ENCODE measurements around the gene PLXNA4.

PLXNA4 gene

DNA sequence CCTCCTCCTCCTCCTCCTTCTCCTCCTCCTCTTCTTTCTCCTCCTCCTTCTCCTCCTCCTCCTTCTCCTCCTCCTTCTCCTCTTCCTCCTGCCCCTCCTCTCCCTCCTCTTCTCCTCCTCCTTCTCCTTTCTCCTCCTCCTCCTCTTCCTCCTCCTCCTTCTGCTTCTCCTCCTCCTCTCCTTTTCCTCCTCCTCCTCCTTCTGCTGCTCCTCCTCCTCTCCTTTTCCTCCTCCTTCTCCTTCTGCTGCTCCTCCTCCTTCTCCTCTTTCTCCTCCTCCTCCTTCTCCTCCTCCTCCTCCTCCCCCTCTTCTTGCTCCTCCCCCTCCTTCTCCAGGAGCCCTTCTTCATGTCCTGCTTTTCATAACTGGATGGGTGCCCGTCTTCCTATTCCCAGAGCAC is 12.2 kb downstream of the PLXNA4 start:
- no peak for DNase-seq

DNA sequence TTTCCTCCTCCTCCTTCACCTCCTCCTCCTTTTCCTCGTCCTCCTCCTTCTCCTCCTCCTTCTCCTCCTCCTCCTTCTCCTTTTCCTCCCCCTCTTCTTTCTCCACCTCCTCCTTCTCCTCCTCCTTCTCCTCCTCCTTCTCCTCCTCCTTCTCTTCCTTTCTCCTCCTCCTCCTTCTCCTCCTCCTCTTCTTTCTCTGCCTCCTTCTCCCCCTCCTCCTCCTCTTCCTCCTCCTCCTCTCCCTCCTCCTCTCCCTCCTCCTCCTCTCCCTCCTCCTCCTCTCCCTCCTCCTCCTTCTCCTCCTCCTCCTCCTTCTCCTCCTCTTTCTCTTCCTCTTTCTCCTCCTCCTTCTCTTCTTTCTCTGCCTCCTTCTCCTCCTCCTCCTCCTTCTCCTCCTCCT is 13.6 kb downstream of the PLXNA4 start:
- DNase-seq, result no peak

DNA sequence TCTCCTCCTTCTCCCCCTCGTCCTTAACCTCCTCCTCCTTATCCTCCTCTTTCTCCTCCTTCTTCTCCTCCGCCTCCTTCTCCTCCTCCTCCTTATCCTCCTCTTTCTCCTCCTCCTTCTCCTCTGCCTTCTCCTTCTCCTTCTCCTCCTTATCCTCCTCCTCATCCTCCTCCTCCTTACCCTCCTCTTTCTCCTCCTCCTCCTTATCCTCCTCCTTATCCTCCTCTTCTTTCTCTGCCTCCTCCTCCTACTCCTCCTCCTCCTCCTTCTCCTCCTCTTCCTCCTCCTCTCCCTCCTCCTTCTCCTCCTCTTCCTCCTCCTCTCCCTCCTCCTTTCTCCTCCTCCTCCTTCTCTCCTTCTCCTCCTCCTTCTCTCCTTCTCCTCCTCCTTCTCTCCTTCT is 14.5 kb downstream of the PLXNA4 start:
- DNase-seq, result no peak

DNA sequence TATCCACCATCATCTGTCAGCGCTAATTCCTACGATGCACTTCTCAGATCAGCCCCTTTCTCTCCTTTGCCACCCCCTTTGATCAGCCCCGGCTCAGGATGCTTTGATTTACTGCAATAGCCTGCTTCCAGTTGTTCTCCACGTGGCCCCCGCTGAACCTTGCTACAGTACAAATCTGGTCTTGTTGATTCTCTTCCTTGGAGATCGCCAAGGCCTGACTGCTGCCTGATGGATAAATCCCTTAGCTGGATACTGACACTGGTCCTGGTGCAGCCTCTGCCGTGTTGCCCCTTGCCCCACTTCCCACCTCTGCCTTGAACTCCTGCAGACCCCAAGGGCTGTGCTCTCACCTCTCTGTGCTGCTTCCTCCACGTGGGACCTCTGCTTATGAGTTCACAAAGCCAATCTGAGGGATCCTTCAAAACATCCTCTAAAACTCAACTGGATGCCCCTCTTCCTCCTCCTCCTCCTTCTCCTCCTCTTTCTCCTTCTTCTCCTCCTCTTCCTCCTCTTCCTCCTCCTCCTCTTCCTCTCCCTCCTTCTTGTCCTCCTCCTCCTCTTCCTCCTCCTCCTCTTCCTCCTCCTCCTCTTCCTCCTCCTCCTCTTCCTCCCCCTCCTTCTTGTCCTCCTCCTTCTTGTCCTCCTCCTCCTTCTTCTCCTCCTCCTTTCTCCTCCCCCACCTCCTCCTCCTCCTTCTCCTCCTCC is 15.3 kb downstream of the PLXNA4 start:
- no peak for DNase-seq

DNA sequence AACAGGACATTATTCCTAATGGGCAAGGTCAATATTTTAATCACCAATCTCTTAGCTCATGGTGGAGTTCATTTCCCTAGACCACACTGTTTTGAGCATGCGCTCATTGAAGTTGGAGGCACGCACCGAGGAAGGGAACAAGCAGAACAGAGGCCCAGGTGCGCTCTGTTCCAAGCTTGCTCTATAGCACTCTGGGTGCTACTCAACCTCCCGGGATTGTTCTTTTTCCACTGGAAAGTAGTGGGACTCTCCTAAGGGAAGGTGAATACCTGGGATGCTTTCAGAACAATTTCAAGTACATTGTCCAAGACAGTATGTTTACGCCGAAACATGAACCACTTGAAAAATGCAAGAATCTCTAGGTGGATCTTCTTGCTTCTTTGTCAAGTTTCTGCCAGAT is 16.2 kb downstream of the PLXNA4 start:
- no peak for DNase-seq

DNA sequence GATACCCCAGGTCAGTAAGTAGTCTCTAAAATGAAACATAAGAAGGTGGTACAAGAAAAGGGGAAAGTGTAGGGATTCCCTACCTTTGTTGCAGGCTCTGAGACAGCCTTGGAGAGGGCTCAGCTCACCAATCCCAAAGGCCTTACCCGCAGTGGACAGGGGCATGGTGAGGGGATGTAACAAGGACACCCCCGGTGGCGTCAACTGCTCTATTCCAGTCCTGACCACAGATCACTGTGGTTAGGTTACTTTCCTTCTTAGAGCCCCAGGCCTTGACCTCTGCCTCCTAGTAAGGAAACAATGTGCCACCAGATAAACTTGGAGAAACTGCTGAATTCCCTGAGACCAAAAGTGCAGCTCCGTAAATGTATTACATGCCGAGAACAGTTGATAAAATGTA is 17.5 kb downstream of the PLXNA4 start:
- DNase-seq, result no peak

DNA sequence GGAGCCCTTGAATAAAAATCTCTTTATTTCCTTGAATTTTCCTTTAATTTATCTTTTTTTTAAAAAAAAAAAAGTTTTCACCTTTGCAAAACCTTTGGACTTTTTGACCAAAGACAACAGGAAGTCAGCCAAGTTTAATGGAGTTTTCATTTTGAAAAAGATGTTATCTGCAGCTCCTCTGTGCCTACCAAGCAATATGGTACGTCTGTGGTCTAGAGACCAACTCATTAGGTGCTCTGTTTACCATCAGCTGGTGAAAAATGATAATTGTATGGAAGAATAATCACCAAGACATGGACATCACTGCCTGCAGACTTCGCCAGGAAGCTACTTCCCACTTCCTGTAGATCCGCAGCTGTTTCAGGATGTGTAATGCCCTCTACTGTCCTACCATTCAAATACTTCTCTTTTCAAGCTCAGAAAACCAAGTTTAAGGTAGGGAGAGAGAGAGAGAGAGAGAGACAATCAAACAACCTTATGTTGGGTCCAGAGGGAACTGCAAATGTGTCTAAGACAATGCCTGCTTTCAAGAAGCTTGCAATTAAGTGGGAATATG is 18.7 kb downstream of the PLXNA4 start:
- DNase-seq, result peak; percentile 28

DNA sequence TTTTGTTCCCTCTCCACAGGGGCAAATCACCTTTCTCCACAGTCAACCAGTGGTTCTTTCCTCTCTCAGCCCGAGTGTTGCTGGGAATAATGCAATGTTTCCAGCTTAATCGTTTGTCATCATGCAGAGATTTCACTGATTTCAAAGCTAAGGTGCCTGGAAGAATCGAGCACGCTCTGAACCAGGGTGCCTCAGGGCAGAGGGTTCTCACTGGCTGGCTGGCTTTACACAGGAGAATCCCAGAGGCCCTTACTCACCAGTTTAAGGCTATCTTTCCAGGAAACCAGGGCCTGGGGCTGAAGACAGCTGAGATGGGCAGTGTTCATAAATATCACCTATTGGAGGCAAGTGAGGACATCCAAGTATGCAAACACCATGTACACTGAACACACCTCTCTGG is 21.8 kb downstream of the PLXNA4 start:
- DNase-seq, result no peak

DNA sequence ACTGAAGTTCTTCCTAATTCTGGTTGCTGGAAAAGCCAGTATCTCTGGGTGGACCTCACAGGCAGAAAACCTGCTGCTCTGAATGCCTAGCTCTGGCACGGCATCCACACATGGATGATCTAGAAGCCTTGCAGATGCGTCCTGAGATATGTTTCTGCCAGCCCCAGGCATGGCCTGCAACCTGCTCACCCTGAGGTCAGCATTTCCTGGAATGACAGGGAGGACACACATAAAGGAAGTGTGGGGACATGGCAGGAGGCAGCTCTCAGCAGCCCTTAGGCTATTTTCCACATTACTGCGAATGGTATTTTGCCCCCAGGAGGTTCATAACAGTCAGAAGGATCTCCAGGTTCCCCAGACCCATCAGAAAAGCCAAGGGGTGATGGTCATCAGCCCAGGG is 23.2 kb downstream of the PLXNA4 start:
- no peak for DNase-seq

DNA sequence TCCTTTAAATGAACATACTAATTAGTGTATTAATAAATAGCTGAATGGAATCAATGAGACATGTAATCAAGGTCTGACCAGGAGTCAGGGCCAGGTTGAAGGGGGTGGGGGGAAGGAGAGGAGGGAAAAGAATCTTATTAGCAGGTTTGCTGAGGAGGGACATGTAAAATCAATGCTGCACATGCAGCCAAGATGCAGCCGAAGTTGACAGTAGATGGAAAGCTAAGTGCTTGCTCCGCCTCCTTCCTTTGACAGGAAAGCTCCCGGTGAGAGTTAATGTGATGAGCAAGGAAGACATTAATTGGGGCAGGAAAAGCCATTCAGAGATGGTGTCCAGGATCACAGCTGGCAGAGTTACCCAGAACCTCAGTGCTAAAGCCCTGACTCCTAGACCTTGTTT is 24.4 kb downstream of the PLXNA4 start:
- DNase-seq, result no peak

DNA sequence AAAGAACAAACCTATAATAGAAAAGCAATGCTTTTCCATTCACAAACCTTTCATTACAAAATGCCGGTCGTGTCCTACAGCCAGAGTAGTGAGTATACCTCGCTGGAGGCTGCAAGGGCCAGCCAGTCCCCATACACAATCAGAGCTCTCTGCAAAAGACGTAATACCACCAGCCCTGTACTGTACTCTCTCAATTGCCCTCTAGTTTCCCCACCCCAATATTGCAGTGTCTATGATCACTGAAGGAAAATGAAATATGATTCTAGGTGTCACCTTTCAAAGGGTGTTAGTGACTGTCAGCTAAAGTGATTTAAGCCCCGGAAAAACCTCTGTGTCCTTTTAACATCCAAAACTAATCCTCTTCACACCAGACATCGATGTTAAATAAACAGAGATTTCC is 24.8 kb downstream of the PLXNA4 start:
- DNase-seq, result no peak

DNA sequence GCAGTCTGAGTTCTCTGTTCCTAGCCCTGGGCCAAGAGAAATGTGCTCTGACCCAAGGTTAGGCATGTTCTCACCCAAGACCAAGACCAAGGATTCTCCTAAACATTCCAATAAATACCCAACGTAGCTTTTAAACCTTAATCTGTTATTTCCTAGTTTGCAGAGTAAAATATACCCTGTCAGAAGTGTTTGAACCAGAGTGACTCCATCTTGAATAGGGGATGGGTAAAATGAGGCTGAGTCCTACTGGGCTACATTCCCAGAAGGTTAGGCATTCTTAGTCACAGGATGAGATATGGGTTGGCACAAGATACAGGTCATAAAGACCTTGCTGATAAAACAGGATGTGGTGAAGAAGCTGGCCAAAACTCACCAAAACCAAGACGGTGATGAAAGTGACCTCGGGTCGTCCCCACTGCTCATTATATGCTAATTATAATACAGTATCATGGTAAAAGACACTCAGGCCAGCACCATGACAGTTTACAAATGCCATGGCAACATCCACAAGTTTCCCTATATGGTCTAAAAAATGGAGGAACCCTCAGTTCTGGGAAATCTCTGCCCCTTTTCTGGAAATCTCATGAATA is 27.7 kb downstream of the PLXNA4 start:
- peak; percentile 76 for DNase-seq

DNA sequence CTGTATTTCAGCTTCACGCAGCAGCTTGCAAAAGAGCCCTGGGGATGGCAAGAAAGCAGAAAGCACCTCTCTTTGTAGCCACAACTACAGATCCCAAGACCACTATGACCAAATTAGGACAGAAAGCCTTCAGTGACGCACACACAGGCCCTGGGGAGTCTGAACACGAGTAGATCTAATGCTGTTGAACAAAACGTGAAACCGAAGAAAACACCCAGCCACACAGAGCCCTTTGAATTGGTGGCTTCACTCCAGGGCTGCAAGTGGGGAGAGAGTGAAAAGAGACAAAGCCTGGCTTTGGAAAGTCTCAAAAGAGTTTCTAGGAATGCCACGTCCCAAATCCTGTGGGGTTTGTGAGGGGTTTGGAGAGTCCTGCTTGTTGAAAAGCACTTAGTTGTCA is 28.4 kb downstream of the PLXNA4 start:
- peak; percentile 39 for DNase-seq

DNA sequence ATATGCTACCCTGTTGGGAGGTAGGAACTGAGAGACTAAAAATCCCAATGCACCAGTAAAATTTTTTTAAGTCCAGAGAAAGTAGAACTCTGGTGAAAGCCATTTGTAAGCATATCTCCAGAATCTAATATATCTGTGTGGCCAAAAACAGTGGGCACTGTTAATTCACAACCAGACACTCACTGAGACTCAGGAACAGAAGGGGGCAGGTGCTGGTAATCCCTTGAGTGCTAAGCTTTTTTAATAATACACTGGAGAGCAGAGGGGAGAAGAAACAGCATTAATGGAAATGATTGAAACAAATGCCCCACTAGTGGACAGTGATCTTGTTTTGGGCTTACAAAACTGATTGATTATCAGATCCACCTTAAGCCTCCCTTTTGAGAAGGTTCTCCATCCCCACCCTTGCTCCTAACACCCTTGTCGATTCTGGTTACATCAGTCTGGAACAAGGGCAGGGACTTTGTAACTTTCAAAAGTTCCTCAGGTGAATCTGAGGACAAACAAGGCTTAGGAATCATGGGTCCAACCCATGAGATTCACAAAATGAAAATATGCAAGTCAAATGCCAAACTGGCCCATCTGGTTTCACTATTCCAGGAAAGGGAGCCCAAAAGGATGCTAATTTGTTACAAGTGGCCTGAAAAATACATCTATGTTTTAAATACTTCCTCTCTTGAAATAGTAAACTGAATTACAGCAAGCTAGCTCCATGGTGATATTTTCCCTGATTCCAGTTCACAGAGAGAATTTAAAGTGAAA is 29.7 kb downstream of the PLXNA4 start:
- no peak for DNase-seq

DNA sequence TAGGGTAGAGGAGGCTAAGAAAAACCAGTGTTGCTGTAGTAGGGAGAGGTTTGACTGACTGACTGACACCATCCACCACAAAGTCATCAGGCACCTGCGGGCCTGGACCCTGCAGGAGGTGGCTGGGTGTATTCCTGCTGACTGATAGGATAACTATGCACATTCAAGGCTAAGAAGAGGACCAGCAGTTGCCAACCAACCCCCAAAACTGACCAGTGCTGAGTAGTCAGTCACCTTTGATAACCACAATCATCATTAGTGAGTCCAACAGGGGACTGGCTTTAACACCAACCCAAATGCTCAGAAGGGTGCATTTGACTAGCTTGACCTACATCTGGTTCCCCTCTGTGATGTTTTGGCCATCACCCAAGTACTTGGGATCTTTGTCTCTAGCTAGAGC is 30.5 kb downstream of the PLXNA4 start:
- no peak for DNase-seq

DNA sequence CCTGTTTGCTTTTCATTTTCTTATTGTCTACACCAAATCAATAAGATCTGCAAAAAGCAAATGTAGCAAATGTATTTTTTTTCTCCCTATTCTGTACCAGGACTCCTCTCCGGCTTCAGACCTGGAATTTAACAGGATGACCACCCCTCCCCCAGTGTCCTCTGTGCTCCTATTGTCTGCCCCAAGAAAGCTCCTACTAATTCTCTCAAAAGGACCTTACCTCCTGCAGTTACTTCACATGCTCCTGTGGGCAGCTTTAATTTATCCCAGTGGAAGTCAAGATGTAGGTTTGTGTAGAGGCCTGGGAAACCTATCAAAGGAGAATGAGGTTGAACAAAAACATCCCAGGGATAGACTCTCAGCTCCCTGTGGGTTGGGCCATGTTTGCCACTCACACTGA is 31.3 kb downstream of the PLXNA4 start:
- DNase-seq, result no peak

DNA sequence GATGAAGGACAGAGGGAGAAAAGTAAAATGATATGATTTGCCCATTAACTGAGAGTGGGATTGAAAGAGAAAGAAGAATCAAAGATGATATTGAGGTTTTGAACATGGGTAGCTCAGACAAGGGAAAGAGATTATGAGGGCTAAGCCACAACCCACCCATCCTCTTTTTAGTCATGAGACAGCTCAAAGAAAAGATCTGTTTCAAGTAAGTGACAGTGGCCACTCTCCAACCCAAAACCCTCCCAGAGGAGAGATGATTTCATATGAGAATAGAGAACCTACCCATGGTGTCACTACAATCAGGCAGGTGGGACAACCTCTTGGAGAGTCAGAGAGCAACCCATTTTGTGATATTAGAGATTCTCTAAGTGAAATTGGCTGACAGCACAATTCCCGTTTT is 32.2 kb downstream of the PLXNA4 start:
- DNase-seq, result no peak

DNA sequence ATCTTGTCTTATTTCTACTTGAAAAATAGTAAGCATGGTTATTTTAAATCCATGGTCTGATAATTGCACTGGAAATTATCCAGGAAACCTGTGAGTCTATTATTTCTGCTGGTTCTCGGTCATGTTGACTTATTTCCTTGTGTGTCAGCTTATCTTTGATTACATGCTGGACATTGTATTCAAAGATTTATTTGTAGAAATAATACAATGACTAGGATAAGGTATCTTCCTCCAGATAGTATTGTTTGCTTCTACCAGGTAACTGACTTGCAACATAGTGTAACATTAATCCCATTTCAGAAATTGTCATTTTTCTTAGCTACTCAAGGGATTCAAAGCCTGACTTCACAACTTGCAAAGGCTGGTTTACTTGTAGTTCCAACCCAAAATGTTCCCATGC is 33.4 kb downstream of the PLXNA4 start:
- no peak for DNase-seq

DNA sequence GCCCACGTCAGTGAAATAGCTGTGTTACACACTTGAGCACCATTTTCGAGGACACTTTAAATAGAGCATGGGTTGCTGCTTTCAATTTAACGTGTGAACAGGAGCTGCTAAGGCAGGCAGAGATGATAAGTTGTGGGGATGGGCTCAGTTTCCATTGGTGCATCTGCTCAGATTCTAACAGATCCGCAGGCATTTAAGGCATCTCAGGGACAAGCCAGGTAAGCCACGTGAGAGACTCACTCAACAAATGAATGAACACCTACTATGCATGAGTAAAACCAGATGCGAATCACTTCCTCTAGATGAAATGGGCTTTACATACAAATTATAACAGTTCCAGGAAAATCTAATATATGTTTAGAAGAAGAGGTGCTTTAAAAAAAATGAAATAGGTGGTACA is 34.6 kb downstream of the PLXNA4 start:
- DNase-seq, result no peak

DNA sequence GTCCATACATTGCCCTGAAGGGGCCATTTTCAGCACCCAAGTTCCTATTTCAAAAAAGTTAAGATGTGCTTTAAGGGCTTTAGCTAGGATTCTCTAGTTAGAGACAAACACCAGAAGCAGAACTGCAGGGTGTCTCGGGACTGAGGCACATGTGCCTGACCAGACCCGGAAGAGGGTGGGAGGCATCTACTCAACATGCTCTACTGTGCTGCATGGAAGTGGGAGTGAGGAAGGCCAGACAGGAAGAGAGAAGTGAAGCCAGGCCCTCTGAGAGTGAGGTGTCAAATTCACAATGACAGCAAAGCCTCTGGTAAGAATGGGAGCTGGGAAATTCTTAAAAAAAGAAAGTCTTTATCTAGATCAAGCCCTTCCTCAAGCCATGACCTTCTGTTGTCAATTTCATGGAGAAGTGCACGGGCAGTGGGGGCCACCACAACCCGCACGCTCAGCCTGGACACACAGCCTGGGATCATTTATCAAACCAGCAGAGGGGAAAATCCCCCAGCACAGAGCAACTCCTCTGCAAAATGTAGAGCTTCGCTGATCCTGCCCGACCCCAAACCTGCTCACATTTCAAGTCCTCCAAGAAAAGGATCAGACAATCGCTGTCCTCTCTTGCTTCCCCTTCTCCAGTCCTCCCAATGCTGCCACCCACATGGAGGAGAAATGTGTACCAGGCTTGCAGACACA is 38.7 kb downstream of the PLXNA4 start:
- peak; percentile 6 for DNase-seq

DNA sequence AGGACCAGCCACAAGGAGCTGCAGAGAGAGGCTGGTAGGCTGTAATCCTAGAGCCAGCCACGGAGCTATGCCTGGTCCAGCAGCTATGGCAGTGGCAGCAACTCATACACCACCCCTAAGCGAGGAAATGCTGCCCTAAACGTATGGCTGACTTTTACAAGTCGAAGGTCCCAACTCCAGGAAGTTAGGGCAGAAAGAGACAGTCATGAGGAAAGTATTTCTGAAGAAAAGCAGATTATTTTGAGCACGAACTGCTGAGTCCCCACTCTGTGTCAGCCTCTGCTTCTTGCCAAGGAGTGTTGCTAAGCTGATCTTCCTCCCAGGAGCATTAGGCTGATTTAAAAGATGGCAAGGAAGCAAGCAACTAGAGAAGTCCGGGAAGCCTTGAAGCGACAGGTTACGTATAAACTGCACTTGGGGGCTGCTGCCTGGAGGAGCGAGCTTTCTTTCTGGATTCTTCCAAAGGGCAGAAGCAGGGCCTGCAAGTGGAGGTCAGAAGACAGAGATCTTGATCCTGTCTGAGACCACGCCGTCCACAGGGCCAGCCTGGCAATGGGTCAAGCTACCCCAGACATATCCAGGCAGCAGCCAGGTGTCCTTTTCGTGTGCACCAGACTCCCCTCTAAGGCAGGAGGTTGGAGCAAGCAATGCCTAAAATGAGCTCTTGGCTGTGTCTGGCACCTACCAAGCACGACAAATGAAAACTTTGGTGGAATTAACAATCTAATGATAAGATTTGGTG is 39.4 kb downstream of the PLXNA4 start:
- DNase-seq, result peak; percentile 64

DNA sequence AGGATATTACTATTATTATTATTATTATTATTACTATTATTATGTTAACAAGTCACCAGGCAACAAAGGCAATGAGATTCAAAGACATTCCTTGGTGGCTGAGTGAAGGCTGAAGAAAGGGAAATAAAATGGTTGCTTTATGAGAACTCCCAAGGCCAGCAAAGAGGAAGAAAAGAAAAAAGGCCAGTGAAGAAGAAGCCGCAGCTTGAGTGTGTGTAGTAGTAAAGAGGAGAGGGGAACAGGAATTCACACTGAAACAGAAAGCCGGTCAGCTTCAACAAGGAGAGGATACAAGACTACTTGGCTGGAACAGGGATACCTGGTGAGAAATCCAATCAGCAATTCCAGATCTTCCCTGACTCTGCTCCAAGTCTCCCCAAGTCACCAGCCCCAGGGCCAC is 42.4 kb downstream of the PLXNA4 start:
- no peak for DNase-seq

DNA sequence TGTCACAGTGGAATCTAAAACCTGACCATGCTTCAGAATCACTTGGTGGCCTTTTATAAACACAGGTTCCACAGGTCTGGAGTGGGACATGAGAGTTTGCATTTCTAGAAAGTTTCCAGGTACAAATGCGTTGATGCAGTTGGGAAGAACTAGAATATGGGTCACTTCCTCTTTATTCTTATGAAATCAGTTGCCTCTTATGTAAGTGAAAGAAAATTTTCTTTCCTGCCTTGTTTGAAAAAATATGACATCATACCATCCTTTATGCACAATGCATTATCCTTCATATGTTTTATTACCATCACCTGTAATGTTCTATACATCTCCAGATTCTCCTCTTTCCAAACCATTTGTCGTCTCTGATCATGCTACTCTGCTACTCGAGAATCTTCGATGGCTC is 44.0 kb downstream of the PLXNA4 start:
- DNase-seq, result no peak
